Loucy (cell line): ENCODE data around the gene DTWD1.

Source experiments
- H2AFZ ChIP-seq: fragments of 200-600 bp; sonication (generic); 2 replicates; pipeline ENCODE4 v1.6.0; 2016; ENCODE audit warnings: antibody characterized with exemption, mild to moderate bottlenecking, low read length, moderate library complexity
- H3F3A ChIP-seq: fragments of 200-600 bp; 2 replicates; pipeline ENCODE4 v1.6.0; 2016; ENCODE audit warnings: antibody characterized with exemption, low read depth, mild to moderate bottlenecking
- H3K27me3 ChIP-seq: fragments of 200-600 bp; sonication (generic); 2 replicates; pipeline ENCODE4 v1.6.1; 2014; ENCODE audit warnings: low read length, mild to moderate bottlenecking; ENCODE audit not compliant: insufficient read depth, poor library complexity, severe bottlenecking
- H3K36me3 ChIP-seq: fragments of 200-600 bp; sonication (generic); 2 replicates; pipeline ENCODE4 v1.6.1; 2016; ENCODE audit warnings: low read length; ENCODE audit not compliant: insufficient read depth
- H3K4me1 ChIP-seq: fragments of 200-600 bp; sonication (generic); 2 replicates; pipeline ENCODE4 v1.5.1; 2014; ENCODE audit warnings: low read length, mild to moderate bottlenecking; ENCODE audit not compliant: insufficient read depth, poor library complexity, severe bottlenecking
- H3K4me2 ChIP-seq: fragments of 200-600 bp; sonication (generic); 2 replicates; pipeline ENCODE4 v1.6.0; 2014; ENCODE audit warnings: antibody characterized with exemption, low read length, low read depth, mild to moderate bottlenecking; ENCODE audit not compliant: poor library complexity, severe bottlenecking
- H3K4me3 ChIP-seq: fragments of 200-600 bp; sonication (generic); 2 replicates; pipeline ENCODE4 v1.5.1; 2014; ENCODE audit warnings: low read length, mild to moderate bottlenecking, mixed read lengths; ENCODE audit not compliant: poor library complexity, severe bottlenecking
- H3K79me2 ChIP-seq: fragments of 200-600 bp; sonication (generic); 2 replicates; pipeline ENCODE4 v1.6.1; 2014; ENCODE audit warnings: low read length; ENCODE audit not compliant: insufficient read depth
- H3K9ac ChIP-seq: fragments of 200-600 bp; sonication (generic); 2 replicates; pipeline ENCODE4 v1.6.0; 2014; ENCODE audit warnings: mild to moderate bottlenecking, low read depth, low read length, moderate library complexity; ENCODE audit not compliant: poor library complexity, severe bottlenecking
- H3K9me2 ChIP-seq: fragments of 200-600 bp; sonication (generic); replicated peaks from 2 replicates; pipeline ENCODE4 v1.6.1; 2016; ENCODE audit warnings: low read depth, low read length, mixed read lengths
- H3K9me3 ChIP-seq: fragments of 200-600 bp; sonication (generic); 2 replicates; pipeline ENCODE4 v1.6.1; 2014; ENCODE audit warnings: mild to moderate bottlenecking, antibody characterized with exemption, low read length, low read depth; ENCODE audit not compliant: insufficient read depth
- H4K20me1 ChIP-seq: fragments of 200-600 bp; sonication (generic); 2 replicates; pipeline ENCODE4 v1.6.0; 2014; ENCODE audit warnings: antibody characterized with exemption, low read length, mild to moderate bottlenecking; ENCODE audit not compliant: insufficient read depth, poor library complexity, severe bottlenecking
- CTCF ChIP-seq: fragments of 200-600 bp; sonication (generic); conservative IDR thresholded peaks from 2 replicates; pipeline ENCODE4 v1.5.1; 2014; ENCODE audit warnings: mild to moderate bottlenecking, antibody characterized with exemption, low read length
- EZH2phosphoT487 ChIP-seq: fragments of 200-600 bp; IDR thresholded peaks from 2 replicates; pipeline ENCODE4 v1.6.1; 2018; ENCODE audit warnings: antibody characterized with exemption, mild to moderate bottlenecking, moderate library complexity, borderline replicate concordance

The DTWD1 gene

DNA sequence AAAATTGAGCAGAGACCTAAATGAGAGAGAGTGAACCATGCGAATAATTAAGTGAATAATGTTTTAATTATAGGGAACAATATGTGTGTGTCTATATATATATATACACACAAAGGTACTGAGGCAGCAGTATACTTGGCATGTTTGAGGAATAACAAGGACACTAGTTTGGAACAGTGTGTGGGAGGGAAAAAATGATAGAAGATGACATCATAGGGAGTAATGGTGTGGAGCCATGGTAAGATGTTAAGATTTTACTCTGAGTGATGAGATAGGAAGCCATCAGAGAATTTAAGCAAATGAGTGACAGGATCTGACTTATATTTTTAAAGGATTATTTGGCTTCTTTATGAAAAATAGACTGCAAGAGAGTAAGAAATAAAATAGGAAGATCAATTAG lies 29.1 kb downstream of the DTWD1 start:
- TF ChIP-seq CTCF (no peak), EZH2phosphoT487 (no peak)
- Histone ChIP-seq H3K9me2 (no peaks in the 10 kb centered on the region), H3K27me3 (no peaks in the 10 kb centered on the region), H3K9ac (no peak overlapping the region), H3K9me3 (peaks cover 11% of the 10 kb centered on the region; the same call in 1 of the 2 replicates), H2AFZ (no peak overlapping the region), H3F3A (no peaks in the 10 kb centered on the region), H3K4me3 (no peak overlapping the region), H3K4me2 (no peak overlapping the region), H4K20me1 (no peaks in the 10 kb centered on the region), H3K36me3 (no peaks in the 10 kb centered on the region; the same call in 1 of the 2 replicates), H3K79me2 (no peaks in the 10 kb centered on the region), H3K4me1 (no peaks in the 10 kb centered on the region)

- H3K9me2 ChIP-seq: no peaks in the 10 kb centered on the region
- no peaks in the 10 kb centered on the region for H4K20me1 ChIP-seq
- H3K4me3 ChIP-seq: no peak overlapping the region
- H3K4me1 ChIP-seq: no peaks in the 10 kb centered on the region
- H2AFZ ChIP-seq: no peak overlapping the region
- no peaks in the 10 kb centered on the region for H3F3A ChIP-seq
- no peaks in the 10 kb centered on the region for H3K79me2 ChIP-seq
- H3K4me2 ChIP-seq: no peak overlapping the region
- H3K36me3 ChIP-seq: no peaks in the 10 kb centered on the region; the same call in 1 of the 2 replicates
- H3K27me3 ChIP-seq: no peaks in the 10 kb centered on the region
- H3K9me3 ChIP-seq: peaks cover 11% of the 10 kb centered on the region; the same call in 1 of the 2 replicates
- H3K9ac ChIP-seq: no peak overlapping the region
- TF ChIP-seq EZH2phosphoT487: no peak
- no peak for TF ChIP-seq CTCF
These were observed 29.8 kb downstream of the DTWD1 start for GRCh38 chr15:49650676-49651075.

DNA sequence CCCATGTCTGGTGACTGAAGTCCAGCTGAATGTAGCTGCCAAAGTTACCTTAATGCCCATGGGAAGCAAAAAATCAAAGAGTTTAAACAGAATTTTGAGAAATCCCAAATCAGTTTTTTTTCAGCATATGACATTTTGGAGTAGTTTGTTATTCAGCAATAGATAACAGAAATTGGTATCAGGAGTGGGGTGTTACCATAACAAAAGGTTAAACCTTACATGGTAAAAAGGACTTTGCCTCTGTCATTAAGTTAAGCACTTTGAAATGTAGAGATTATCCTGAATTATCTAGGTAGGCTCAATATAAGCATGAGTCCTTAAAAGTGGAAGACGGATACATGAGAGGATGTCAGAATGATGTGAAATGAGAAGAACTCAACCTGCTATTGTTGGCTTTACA lies 32.1 kb downstream of the DTWD1 start:
- H2AFZ ChIP-seq: no peak overlapping the region
- H3K9me3 ChIP-seq: peaks cover 11% of the 10 kb centered on the region; the same call in 1 of the 2 replicates
- H3K4me1 ChIP-seq: no peaks in the 10 kb centered on the region
- H3K4me2 ChIP-seq: no peak overlapping the region
- no peak overlapping the region for H3K4me3 ChIP-seq
- no peaks in the 10 kb centered on the region for H3K36me3 ChIP-seq
- no peaks in the 10 kb centered on the region for H3K27me3 ChIP-seq
- H3K9me2 ChIP-seq: no peaks in the 10 kb centered on the region
- no peaks in the 10 kb centered on the region for H4K20me1 ChIP-seq
- H3K79me2 ChIP-seq: no peaks in the 10 kb centered on the region
- no peaks in the 10 kb centered on the region for H3F3A ChIP-seq
- no peak overlapping the region for H3K9ac ChIP-seq
- TF ChIP-seq CTCF (no peak), EZH2phosphoT487 (no peak)
